B cell (primary cell): Measurements from ENCODE around the gene RALGAPA2. TPM values are rescaled to one million over a fixed set of nuclear protein-coding genes. Genes with fewer than 3 reads are reported as not detected.
A peak's percentile ranks its signal among the peaks of the same experiment; 100 is the strongest.

Experiments used
- ATAC-seq: fragments of 200-7000 bp; cut with Tn5 transposase; one replicate; pipeline ENCODE4 v1.10.0; 2021; ENCODE audit warnings: low read depth, mild to moderate bottlenecking, moderate number of reproducible peaks, moderate library complexity
- CTCF ChIA-PET: fragments of 350-600 bp; sonication (Branson Sonifier 250); formaldehyde crosslinking; loops from one replicate; lab custom pipeline; 2021; ENCODE audit warnings: antibody characterized with exemption, inconsistent platforms; lab: Charles Lee
- POLR2A ChIA-PET: fragments of 350-600 bp; sonication (Branson Sonifier 250); formaldehyde crosslinking; loops from one replicate; lab custom pipeline; 2021; ENCODE audit warnings: antibody characterized with exemption; lab: Charles Lee
- DNase-seq: peaks from one replicate; pipeline ENCODE4 v3.0.0; 2013
- H2AFZ ChIP-seq: 2 replicates; pipeline ENCODE4 v1.6.1; 2012; ENCODE audit warnings: mild to moderate bottlenecking, low read depth, low read length; ENCODE audit not compliant: insufficient read depth, poor library complexity, severe bottlenecking
- H3K27ac ChIP-seq, 2 donors: 1 replicate in 1 of 2; 2 replicates in 1 of 2; pipeline ENCODE4 v1.5.1; 2012 to 2013; ENCODE audit warnings: low read length in 2 of 2, mild to moderate bottlenecking in 2 of 2, moderate library complexity in 1 of 2
- H3K27me3 ChIP-seq, 4 experiments: fragments of 200-600 bp in 1 of 4; sonication (generic) in 1 of 4; replicated peaks in 1 of 4; 1 replicate in 2 of 4; 2 replicates in 2 of 4; pipeline versions ENCODE4 v1.6.1 to v1.7.0; 2013 to 2016; ENCODE audit warnings: low read length in 3 of 4, mild to moderate bottlenecking in 2 of 4, mixed read lengths in 1 of 4, moderate library complexity in 1 of 4; ENCODE audit not compliant: insufficient read depth in 4 of 4, control insufficient read depth in 3 of 4; ENCODE audit errors: control extremely low read depth in 1 of 4
- H3K36me3 ChIP-seq, 2 experiments: replicated peaks in 1 of 2; 1 replicate in 1 of 2; 2 replicates in 1 of 2; pipeline versions ENCODE4 v1.6.1 to v1.7.1; 2013; ENCODE audit warnings: low read length in 1 of 2; ENCODE audit not compliant: insufficient read depth in 2 of 2, control insufficient read depth in 1 of 2; ENCODE audit errors: control extremely low read depth in 1 of 2, extremely low read depth in 1 of 2
- H3K4me1 ChIP-seq, 2 donors: fragments of 200-600 bp in 1 of 2; sonication (generic) in 1 of 2; 1 replicate in 1 of 2; 2 replicates in 1 of 2; pipeline versions ENCODE4 v1.5.1 to v1.6.1; 2013 to 2017; ENCODE audit warnings: low read length in 2 of 2; ENCODE audit not compliant: control insufficient read depth in 2 of 2, insufficient read depth in 2 of 2
- H3K4me2 ChIP-seq: replicated peaks from 2 replicates; pipeline ENCODE3; 2012; ENCODE audit warnings: mild to moderate bottlenecking, low read depth, low read length; ENCODE audit not compliant: poor library complexity, severe bottlenecking
- H3K4me3 ChIP-seq, 5 experiments: fragments of 200-600 bp in 1 of 5; sonication (generic) in 1 of 5; 1 replicate in 3 of 5; 2 replicates in 2 of 5; pipeline versions ENCODE4 v1.5.1 to v1.7.0; 2011 to 2016; ENCODE audit warnings: low read length in 4 of 5, mild to moderate bottlenecking in 4 of 5, low read depth in 2 of 5, control low read depth in 1 of 5, moderate library complexity in 1 of 5; ENCODE audit not compliant: insufficient read depth in 1 of 5; ENCODE audit errors: control extremely low read depth in 1 of 5, extremely low read depth in 1 of 5
- H3K79me2 ChIP-seq: fragments of 200-600 bp; sonication (generic); one replicate; pipeline ENCODE4 v1.6.0; 2016; ENCODE audit warnings: low read length; ENCODE audit not compliant: control insufficient read depth, insufficient read depth
- H3K9ac ChIP-seq: fragments of 200-600 bp; sonication (generic); 2 replicates; pipeline ENCODE4 v1.6.1; 2017; ENCODE audit warnings: mild to moderate bottlenecking, low read length, moderate library complexity
- H3K9me3 ChIP-seq, 3 donors: one replicate each; pipeline versions ENCODE4 v1.6.1 to v1.7.1; 2013; ENCODE audit warnings: low read length in 2 of 3; ENCODE audit not compliant: control insufficient read depth in 2 of 3, insufficient read depth in 1 of 3; ENCODE audit errors: control extremely low read depth in 1 of 3
- H4K20me1 ChIP-seq: 2 replicates; pipeline ENCODE4 v1.6.0; 2012; ENCODE audit warnings: mild to moderate bottlenecking, low read length; ENCODE audit not compliant: insufficient read depth, control insufficient read depth, poor library complexity, severe bottlenecking
- H3K27ac Mint-ChIP-seq: one replicate; pipeline ENCODE4 v1.8.0; 2021; ENCODE audit warnings: mixed read lengths
- H3K27me3 Mint-ChIP-seq: one replicate; pipeline ENCODE4 v1.8.0; 2021; ENCODE audit warnings: mixed read lengths
- H3K4me1 Mint-ChIP-seq: one replicate; pipeline ENCODE4 v1.8.0; 2021; ENCODE audit warnings: mixed read lengths
- H3K4me3 Mint-ChIP-seq: one replicate; pipeline ENCODE4 v1.8.0; 2021; ENCODE audit warnings: mixed read lengths
- H3K9me3 Mint-ChIP-seq: one replicate; pipeline ENCODE4 v1.8.0; 2022; ENCODE audit warnings: mixed read lengths; ENCODE audit not compliant: insufficient read depth
- EZH2 ChIP-seq: IDR thresholded peaks from 2 replicates; pipeline ENCODE4 v1.6.1; 2012; ENCODE audit warnings: borderline replicate concordance, low read depth, mild to moderate bottlenecking, moderate library complexity, low read length; ENCODE audit not compliant: insufficient read depth, poor library complexity, severe bottlenecking
- WGBS: methylation state at CpG from one replicate; pipeline ENCODE4 v1.1.5; 2013; ENCODE audit warnings: missing lambda C conversion rate; ENCODE audit not compliant: insufficient coverage; 5-methylcytosine and 5-hydroxymethylcytosine counted together
- intact Hi-C: fragments of 100-400 bp; cut with micrococcal nuclease; formaldehyde crosslinking; loops from one replicate; pipeline ENCODE4 v1.10.0; 2022
- polyA plus RNA-seq: library from polyadenylated mRNA; depleted of rRNA; stranded (reverse); fragments of >200 nt; gene quantifications from 2 replicates; pipeline ENCODE4 v1.2.3, GENCODE V29; 2012
- total RNA-seq, 2 donors: library from RNA; stranded (reverse); fragments of 120-200 nt in 1 of 2; gene quantifications; 1 replicate in 1 of 2; 2 replicates in 1 of 2; pipeline versions ENCODE4 v1.2.3 to v1.2.4, GENCODE V29; 2013 to 2022
- TF ChIP-seq, protein P1 (sequence below): fragments of 200-600 bp; IDR thresholded peaks from one replicate; pipeline ENCODE4 v1.8.0; 2022; ENCODE audit warnings: antibody characterized with exemption, mild to moderate bottlenecking

RALGAPA2 gene
- total and polyA plus RNA-seq, 2 donors (not counting 1 experiment from before 2014, with no cell fraction given): 6.4 to 33.1 TPM

DNA sequence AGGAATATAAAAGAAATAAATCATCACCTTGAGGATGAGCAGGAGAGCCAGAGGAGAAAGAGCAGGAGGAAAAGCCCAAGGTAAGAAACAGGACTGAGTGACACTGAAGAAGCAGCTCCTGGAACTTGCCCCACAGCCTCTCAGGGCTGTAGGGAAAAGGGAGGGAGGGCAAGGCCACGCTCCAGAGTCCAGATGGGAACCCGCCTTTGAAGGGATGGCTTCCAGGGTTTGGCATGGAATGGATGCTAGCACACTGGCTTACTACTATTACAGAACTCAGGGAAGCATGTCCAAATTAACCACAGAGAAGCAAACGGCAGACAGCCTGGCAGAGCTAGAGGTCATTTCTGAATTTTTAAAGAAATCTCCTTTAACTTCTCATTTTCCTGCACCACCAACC is 26.8 kb downstream of the RALGAPA2 start:
- Mint-ChIP-seq H3K4me3 (no peak overlapping the region), H3K27ac (no peak overlapping the region), H3K27me3 (no peaks in the 10 kb centered on the region), H3K9me3 (no peaks in the 10 kb centered on the region), H3K4me1 (peaks cover 57% of the 10 kb centered on the region)
- Histone ChIP-seq H3K4me1 (peaks cover 23 to 35% of the 10 kb centered on the region in 2 donors), H3K36me3 (no peaks in the 10 kb centered on the region), H4K20me1 (peaks cover 7% of the 10 kb centered on the region), H3K27ac (no peak overlapping the region), H2AFZ (no peak overlapping the region), H3K27me3 (no peaks in the 10 kb centered on the region), H3K79me2 (peaks cover 54% of the 10 kb centered on the region), H3K9me3 (peaks cover 0 to 2% (median 0%) of the 10 kb centered on the region in 3 donors), H3K9ac (no peak overlapping the region), H3K4me3 (no peak overlapping the region), H3K4me2 (no peak overlapping the region)
- DNase-seq (no peak), ATAC-seq (no peak)
- ChIA-PET CTCF (no interaction called here), POLR2A (no interaction called here)
- TF ChIP-seq, protein P1, sequence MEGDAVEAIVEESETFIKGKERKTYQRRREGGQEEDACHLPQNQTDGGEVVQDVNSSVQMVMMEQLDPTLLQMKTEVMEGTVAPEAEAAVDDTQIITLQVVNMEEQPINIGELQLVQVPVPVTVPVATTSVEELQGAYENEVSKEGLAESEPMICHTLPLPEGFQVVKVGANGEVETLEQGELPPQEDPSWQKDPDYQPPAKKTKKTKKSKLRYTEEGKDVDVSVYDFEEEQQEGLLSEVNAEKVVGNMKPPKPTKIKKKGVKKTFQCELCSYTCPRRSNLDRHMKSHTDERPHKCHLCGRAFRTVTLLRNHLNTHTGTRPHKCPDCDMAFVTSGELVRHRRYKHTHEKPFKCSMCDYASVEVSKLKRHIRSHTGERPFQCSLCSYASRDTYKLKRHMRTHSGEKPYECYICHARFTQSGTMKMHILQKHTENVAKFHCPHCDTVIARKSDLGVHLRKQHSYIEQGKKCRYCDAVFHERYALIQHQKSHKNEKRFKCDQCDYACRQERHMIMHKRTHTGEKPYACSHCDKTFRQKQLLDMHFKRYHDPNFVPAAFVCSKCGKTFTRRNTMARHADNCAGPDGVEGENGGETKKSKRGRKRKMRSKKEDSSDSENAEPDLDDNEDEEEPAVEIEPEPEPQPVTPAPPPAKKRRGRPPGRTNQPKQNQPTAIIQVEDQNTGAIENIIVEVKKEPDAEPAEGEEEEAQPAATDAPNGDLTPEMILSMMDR: no peak
- TF ChIP-seq EZH2: no peak
- WGBS: no CpG with 5 or more reads among the region's 3 CpGs
- intact Hi-C loops: no loop called here

DNA sequence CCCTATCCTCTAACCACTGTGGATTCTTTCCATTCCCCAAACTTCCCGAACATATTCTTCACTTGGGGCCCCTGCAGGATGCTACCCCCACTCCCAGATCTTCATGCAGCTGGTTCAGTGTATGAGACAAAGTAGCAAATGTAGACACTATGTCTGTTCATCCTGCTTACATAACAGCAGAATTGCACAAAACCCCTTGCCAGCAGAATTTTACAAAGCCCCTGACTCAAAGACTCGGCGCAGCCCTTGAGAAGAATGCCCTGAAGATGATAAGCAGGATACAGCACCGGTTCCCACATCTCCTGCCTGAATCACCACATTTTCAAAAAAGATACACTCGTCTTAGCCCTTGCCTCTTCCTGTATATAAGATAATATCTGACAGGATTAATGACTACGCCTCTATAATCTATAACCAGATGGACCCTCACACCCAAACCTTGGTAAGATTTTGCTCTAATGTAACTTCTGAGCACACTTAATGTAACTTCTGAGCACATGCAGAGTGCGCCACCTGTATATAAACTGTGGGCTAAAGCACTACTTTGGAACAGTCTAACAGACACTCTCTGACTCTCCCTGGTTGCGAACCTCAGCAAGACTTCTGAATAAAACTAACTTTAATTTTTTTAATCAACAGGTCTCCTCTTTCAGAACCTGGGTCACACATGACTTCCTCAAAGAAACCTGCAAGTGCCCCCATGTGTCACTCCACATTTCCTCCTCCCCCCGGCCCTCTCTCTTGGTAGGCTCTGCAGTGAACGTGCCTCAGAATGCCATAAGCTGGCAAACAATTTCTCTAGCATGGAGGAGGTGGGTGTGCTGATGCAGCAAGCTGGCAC is 28.7 kb downstream of the RALGAPA2 start:
- H3K4me1 ChIP-seq: peaks cover 22 to 34% of the 10 kb centered on the region in 2 donors
- intact Hi-C loops: no loop called here
- H4K20me1 ChIP-seq: peaks cover 5% of the 10 kb centered on the region
- DNase-seq (no peak), ATAC-seq (no peak)
- POLR2A ChIA-PET: no interaction called here
- peaks cover 0 to 3% of the 10 kb centered on the region in 2 experiments for H3K36me3 ChIP-seq
- Mint-ChIP-seq H3K9me3 (no peaks in the 10 kb centered on the region), H3K4me1 (peaks cover 57% of the 10 kb centered on the region), H3K4me3 (no peak overlapping the region), H3K27me3 (no peaks in the 10 kb centered on the region), H3K27ac (no peak overlapping the region)
- peaks cover 42% of the 10 kb centered on the region for H3K79me2 ChIP-seq
- 78% methylated on average over 5 of the region's 10 CpGs for WGBS
- peak overlapping the region; percentile 13 for H3K4me2 ChIP-seq
- H3K27ac ChIP-seq: no peak overlapping the region
- H2AFZ ChIP-seq: no peak overlapping the region
- CTCF ChIA-PET: no interaction called here
- peaks cover 0 to 2% (median 0%) of the 10 kb centered on the region in 3 donors for H3K9me3 ChIP-seq
- TF ChIP-seq, protein P1: no peak
- TF ChIP-seq EZH2: no peak
- H3K9ac ChIP-seq: no peak overlapping the region
- no peak overlapping the region for H3K4me3 ChIP-seq
- H3K27me3 ChIP-seq: no peaks in the 10 kb centered on the region
